NCI-H510A (cell line): ENCODE results near the gene DMD.
"Not testable (repeated sequence)": the region's sequence is repeated elsewhere in the genome, so short reads cannot be mapped to it uniquely, and the experiment has no call there.

Experiments used
- DNase-seq: peaks from one replicate; lab custom pipeline; 2025; lab: John Stamatoyannopoulos, UW

DMD gene

DNA sequence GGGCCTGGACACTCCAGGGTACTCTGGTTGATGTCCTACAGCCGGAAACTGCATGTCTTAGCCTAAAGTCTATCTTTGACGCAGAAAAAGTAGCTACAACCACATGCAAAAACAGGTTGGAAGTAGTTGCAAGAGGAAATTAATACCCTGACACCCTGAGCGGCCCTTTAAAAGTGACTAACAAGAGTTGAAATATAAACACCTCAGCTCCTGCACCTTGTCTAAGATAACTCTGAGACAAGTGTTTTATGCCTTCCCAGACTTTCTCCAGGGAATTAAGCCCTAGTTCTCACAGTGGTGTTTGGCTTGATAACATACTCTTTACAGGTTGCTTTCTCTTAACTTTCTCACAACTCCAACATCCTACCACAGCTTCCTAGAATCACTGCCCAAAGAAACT is 943.1 kb downstream of the DMD start:
- no peak for DNase-seq

- DNase-seq, result no peak
Observed at GRCh38 chrX:32267796-32268195, 943.6 kb downstream of the DMD start.

GRCh38 chrX:32246675-32247074 is 964.7 kb downstream of the DMD start:
- DNase-seq, result not testable (repeated sequence)

GRCh38 chrX:32195611-32196010 is 1015.7 kb downstream of the DMD start:
- no peak for DNase-seq

DNA sequence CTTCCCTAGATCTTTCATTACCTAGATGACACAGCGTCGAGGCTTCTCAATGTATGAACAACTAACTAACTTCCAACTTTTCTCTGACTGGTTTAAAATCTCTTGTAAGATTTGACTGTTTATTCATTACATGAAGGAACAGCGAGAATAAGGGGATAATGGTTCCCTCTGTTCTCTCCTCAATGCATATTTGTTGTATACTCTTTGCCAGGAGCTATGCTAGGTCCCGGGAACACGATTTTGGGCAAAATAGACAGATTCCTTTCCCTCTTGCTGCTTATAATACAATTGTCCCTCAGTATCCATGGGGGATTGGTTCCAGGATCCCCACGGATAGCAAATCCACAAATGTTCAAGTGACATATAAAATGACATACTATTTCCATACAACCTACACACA is 1020.0 kb downstream of the DMD start:
- no peak for DNase-seq

GRCh38 chrX:32185160-32185559 is 1026.2 kb downstream of the DMD start:
- DNase-seq, result no peak

DNA sequence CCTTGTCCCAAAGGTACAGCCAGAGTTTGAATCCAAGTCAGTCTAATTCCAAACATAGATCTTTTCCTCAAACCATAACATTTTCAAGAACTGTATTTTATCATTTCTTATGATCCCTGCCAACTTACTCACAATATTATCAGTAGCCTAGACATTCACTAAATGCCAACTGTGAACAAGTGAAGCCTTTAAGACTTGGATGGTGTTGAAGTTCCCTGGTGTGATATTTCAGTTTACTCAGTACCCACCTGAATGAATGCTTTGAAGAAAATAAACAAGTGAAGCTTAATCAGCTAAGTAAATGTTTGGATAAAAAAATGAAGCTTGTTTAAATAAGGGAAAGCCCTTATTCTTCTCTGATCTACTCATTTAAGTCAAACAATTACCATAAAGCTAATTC is 1028.3 kb downstream of the DMD start:
- DNase-seq, result no peak

- DNase-seq, result no peak
Observed at GRCh38 chrX:32176510-32176909, 1034.8 kb downstream of the DMD start.

DNA sequence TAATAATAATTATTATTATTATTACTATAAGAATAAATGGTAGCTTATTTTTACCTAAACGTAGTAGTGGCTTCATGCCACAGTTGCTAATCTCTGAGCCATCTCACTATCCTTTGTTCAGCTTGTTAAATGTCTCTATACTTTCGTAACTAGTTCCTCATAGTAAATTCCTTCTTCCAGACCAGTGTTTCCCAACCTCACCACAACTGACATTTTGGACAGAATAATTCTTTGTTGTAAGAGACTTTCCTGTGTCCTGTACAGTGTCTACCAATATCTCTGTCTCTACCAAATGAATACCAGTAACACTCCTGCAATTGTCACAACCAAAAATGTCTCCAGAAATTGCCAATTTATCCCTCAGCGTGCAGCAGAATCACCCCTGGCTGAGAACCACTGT is 1040.9 kb downstream of the DMD start:
- no peak for DNase-seq

DNA sequence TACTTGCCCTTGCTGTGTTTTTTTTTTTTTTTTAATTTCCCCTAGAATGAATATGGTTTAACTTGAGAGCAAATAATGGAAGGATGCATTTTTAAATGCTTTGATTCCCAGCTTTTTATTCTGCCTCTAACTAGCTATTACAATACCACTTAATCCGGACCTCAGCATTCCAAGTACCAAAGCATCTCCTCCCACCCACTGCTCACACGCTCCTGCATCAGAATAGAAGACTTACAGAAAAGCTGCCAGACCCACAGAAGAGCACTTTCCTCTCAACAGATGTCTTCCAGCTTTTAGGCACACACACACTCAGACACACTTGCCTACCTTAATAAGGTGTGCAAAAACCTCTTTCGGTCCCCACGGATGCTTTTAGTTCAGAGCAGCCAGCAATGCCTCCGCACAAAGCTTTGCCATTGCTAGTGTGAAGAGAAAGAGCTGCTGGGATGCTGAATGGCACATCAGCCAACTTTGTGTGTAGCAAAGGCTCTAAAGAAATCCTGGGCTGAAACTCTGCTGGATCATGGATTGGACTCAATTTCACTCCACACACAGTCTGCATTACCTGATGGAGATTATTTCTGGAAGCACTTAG is 1056.2 kb downstream of the DMD start:
- no peak for DNase-seq

DNA sequence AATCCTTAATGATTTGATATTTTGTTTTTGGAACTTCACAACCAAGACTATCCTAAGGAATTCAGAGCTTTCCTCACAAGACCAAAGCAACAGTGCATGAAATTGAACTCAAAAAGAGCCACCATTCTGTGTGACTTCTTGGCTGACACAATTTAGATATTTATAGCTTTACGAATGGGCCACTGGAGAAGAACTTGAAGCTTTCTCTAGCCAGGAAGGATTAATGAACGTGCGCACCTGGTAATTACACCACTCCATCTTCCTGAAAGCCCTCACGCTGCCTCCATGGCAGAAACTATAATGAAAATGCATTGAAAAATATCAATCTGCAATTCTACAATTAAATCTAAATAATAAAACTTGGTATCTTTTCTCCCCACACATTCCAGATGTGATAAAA is 1057.8 kb downstream of the DMD start:
- no peak for DNase-seq

GRCh38 chrX:32150141-32150540 is 1061.2 kb downstream of the DMD start:
- no peak for DNase-seq

DNA sequence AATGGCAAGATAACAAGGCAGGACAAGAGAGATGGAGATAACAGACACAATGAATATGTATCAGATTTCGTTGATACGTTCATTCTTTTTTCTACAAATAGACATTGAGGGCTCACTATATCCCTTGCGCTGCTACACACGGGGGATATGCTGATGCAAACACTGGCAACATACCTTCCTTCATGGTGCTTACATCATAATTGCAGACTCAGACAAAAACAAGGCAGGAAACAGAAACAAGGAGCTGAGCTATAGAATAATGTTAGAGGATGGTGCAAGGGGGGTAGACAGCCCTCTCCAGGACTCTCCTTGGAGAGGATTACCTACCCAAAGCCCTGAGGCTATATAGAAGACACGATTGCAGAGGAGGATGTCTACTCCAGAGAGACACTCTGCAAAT is 1069.5 kb downstream of the DMD start:
- DNase-seq, result no peak

GRCh38 chrX:32139476-32139875 is 1071.9 kb downstream of the DMD start:
- DNase-seq, result no peak

GRCh38 chrX:32137525-32137924 is 1073.8 kb downstream of the DMD start:
- no peak for DNase-seq

DNA sequence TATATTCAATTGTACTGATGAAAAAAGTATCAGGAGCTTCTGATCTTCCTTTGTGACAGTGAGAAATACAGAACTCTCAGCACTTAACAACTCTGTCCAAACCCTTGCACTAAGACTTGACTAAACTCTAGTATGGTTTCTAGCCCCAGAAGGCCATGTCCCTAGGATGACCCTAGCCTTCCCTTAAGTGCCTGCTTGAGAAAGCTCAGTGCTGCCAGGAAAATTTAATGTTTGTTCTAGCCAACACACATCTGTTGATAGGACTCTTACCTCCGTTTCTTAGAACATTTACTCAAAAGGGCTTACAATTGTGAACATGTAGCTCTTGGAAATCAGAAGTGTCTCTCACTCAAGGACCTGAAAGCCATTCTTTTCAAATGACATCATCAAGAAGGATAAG is 1084.4 kb downstream of the DMD start:
- no peak for DNase-seq

DNA sequence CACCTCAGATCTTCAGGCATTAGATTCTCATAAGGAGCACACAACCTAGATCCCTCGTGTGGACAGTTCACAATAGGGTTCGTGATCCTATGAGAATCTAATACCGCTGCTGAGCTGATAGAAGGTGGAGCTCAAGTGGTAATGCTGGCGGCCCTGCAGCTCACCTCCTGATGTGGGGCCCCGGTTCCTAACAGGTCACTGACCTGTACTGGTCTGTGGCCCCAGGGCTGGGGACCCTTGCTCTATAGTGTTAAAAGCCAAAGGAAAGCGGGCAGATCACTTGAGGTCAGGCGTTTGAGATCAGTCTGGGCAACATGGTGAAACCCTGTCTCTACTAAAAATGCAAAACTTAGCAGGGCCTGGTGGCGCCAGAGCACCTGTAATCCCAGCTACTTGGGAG is 1092.5 kb downstream of the DMD start:
- no peak for DNase-seq

GRCh38 chrX:32116047-32116446 is 1095.3 kb downstream of the DMD start:
- DNase-seq, result no peak

GRCh38 chrX:32087663-32088062 is 1123.7 kb downstream of the DMD start:
- DNase-seq, result no peak

GRCh38 chrX:32084757-32085156 is 1126.6 kb downstream of the DMD start:
- no peak for DNase-seq

DNA sequence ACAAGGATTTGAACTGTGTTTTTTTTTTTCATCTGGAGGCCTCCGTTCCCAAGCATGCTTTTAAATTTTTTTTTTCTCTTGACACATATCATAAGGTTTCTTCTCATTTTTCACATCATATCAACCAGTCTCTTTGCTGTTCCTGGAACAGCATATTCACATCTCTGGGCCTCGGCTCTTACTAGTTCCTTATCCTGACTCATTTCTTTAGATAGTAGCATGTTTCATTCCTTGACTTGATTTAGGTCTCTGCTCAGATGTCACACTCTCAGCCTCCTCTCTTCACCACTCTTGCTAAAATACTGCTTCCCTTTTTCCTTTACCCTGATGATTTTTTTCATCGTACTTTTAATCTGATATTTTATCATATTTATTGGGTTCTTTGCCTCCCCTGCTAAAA is 1163.1 kb downstream of the DMD start:
- no peak for DNase-seq

DNA sequence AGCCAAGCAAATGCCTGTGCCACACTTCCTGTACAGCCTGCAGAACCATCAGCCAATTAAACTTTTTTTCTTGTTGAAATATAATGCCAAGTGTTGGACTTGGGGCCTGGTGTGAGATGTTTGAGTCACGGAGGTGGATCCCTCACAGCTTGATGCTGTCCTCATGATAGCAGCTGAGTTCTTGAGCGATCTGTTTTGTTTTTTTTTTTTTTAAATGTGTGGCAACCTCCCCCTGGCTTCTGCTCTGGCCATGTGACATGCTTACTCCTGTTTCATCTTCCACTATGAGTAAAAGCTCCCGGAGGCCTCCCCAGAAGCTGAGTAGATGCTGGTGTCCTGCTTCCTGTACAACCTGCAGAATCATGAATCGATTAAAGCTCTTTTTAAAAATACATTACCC is 1166.2 kb downstream of the DMD start:
- DNase-seq, result no peak

- no peak for DNase-seq
Observed at GRCh38 chrX:32041181-32041580, 1170.2 kb downstream of the DMD start.

- DNase-seq, result no peak
Observed at GRCh38 chrX:32026772-32027171, 1184.6 kb downstream of the DMD start.

- no peak for DNase-seq
Observed at GRCh38 chrX:32024072-32024471, 1187.3 kb downstream of the DMD start.
